ENCODE results near the gene FGD4.

FGD4 gene

GRCh38 chr12:32402946-32403345 is 3.6 kb downstream of the FGD4 start:
- no peak for DNase-seq (ENCODE audit: low read depth in 2 of 2)

- no peak for DNase-seq (ENCODE audit: low read depth in 2 of 2)
These were observed 8.4 kb downstream of the FGD4 start for GRCh38 chr12:32407795-32408194.

- no peak for DNase-seq (ENCODE audit: low read depth in 2 of 2)
These were observed 14.1 kb downstream of the FGD4 start for GRCh38 chr12:32413412-32413811.

DNA sequence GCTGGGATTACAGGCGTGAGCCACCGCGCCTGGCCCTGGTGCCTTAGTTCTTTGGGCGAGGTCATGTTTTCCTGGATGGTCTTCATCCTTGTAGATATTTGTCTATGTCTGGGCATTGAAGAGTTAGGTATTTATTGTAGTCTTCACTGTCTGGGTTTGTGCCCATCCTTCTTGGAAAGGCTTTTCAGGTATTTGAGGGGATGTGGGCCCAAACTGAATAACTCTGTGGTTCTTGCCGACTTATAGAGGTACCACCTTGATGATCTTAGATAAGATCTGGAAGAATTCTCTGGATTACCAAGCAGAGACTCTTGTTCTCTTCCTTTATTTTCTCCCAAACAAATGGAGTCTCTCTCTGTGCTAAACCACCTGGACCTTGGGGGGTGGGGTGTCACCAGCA is 18.9 kb downstream of the FGD4 start:
- no peak for DNase-seq (ENCODE audit: low read depth in 2 of 2)

- no peak for DNase-seq (ENCODE audit: low read depth in 2 of 2)
These were observed 19.7 kb downstream of the FGD4 start for GRCh38 chr12:32418903-32419519.

DNA sequence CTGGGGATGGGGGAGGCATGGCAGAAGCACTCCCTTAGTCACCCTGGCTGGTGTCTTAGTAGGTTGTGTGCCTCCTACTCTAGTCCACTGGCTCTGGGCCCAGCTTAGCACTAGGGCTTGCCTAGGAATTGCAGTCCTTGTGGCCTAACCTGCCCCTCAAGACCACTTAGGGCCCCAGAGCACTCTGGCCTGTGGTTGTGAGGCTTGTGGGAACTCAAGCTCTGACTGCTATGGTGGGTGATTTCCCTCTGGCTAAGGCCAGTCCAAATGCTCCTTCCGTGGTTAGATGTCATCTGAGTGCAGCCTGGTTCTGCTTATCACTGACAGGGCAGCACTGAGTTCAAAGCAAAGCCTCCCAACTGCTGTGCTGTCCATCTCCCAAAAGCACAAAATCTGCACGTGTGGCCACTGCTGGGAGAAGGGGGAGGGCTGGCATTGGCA is 20.2 kb downstream of the FGD4 start:
- DNase-seq (ENCODE audit: low read depth in 2 of 2), result no peak

GRCh38 chr12:32420356-32420755 is 21.0 kb downstream of the FGD4 start:
- DNase-seq (ENCODE audit: low read depth in 2 of 2), result no peak

DNA sequence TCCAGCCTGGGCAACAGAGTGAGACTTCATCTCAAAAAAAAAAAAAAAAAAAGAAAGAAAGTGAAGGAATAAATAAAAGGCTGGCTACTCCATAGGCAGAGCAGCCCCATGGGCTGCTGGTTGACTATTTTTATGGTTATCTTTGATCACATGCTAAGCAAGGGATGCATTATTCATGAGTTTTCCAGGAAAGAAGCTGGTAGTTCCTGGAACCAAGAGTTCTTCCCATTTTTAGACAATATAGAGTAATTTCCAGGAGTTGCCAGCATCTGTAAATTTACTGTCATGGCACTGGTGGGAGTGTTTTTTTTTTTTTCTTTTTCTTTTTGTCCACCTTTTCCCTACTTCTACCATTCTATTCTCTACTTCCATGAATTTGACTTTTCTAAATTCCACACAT is 24.2 kb downstream of the FGD4 start:
- DNase-seq (ENCODE audit: low read depth in 2 of 2), result no peak

DNA sequence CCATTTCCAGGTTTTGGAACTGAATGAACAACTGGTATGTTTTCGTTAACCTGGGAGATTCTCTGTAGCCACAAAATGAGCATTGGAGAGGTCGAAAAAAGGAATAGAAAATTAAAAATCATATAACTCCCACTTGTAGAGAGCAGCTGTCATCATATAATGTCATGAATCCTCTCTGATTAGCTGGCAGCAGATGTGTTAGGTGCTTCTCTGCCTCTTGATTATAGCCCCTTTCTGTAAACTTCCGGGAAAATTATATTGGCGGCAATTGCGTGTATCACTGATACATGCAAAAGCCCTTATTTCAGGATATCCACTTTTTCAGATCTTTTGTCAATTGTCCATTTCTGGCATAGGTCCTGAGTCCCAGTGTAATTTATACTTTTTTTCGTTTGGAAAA is 31.7 kb downstream of the FGD4 start:
- no peak for DNase-seq (ENCODE audit: low read depth in 2 of 2)

DNA sequence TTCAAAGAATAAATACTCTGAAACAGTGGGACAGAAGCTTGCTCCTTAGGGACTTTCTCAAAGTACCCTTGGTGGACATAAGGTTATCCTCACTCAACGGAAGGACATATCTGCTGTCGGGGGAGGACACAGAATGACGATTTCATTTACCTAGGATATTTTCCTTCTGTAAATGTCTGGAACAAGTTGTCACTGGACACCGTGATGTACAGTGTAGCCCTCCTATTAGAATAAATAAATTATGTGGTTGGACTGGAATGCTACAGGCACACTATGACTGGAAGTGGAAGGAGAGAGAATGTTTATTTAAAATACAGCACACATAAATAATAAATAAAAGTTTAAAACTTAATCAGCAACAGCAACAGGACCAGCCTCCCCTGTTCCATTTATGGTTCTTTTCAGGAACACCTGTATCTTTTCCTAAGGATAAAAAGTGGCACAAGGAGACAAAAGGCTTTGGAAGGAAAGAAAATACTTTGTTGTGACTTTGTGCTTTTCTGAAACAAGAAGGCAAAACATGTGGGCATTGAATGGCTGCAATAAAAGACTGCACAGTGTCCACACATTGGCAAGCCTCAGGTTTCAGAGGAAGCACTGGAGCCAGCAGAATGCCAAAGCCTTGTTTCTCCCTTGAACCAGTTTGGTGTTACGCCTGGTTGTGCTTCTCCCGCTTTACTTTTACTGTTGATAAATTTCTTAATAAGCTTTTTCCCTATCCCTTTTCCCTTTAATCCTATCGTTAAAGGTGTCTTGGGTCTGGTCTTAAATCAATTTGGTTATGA is 36.8 kb downstream of the FGD4 start:
- no peak for DNase-seq (ENCODE audit: low read depth in 2 of 2)

- DNase-seq (ENCODE audit: low read depth in 2 of 2), result no peak
These were observed 37.7 kb downstream of the FGD4 start for GRCh38 chr12:32437095-32437515.

GRCh38 chr12:32440120-32440865 is 40.9 kb downstream of the FGD4 start:
- no peak for DNase-seq (ENCODE audit: low read depth in 2 of 2)

- no peak for DNase-seq (ENCODE audit: low read depth in 2 of 2)
These were observed 44.1 kb downstream of the FGD4 start for GRCh38 chr12:32443491-32443890.

DNA sequence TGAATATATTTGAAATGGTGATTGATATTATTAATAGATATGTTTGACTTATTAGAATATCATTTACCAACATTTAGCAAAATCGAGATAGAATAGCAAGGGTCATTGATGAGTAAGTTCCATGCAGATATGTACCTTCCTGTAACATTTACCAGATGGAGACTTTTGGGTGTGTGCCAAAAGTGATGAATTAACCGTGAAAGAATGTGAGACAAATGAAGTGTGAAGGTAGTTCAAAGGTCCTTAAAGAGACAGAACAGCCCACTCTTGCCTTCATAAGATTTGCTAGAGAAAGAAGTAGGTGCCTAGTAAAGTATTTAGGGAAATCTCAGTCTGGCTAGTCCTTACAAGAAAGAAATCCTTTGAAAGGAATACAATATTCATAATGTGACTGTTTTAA is 45.5 kb downstream of the FGD4 start:
- no peak for DNase-seq (ENCODE audit: low read depth in 2 of 2)

DNA sequence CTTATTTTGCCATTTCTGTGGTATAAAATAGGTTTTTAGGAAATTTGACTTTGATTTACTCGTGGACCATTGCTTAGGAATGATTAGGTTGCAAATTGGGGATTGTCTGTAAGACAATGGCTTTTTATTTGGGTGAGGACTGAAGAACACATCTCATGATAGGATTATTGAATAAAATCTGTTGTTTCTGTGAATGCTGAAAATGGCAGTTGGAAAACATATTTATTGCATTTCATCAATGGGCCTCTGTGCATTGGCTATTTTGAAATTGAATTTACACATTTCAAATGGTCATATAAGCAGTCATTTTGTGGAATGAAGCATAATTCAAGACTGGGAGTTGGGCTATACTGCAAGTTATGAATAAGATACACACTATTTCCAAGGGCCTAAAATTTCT is 46.0 kb downstream of the FGD4 start:
- DNase-seq (ENCODE audit: low read depth in 2 of 2), result no peak

GRCh38 chr12:32446316-32447119 is 47.2 kb downstream of the FGD4 start:
- no peak for DNase-seq (ENCODE audit: low read depth in 2 of 2)

GRCh38 chr12:32448586-32448985 is 49.2 kb downstream of the FGD4 start:
- no peak for DNase-seq (ENCODE audit: low read depth in 2 of 2)

- no peak for DNase-seq (ENCODE audit: low read depth in 2 of 2)
These were observed 51.0 kb downstream of the FGD4 start for GRCh38 chr12:32450363-32450762.

- no peak for DNase-seq (ENCODE audit: low read depth in 2 of 2)
These were observed 51.4 kb downstream of the FGD4 start for GRCh38 chr12:32450768-32451167.

GRCh38 chr12:32451816-32452215 is 52.5 kb downstream of the FGD4 start:
- DNase-seq (ENCODE audit: low read depth in 2 of 2), result no peak

GRCh38 chr12:32454075-32454474 is 54.7 kb downstream of the FGD4 start:
- DNase-seq (ENCODE audit: low read depth in 2 of 2), result no peak

DNA sequence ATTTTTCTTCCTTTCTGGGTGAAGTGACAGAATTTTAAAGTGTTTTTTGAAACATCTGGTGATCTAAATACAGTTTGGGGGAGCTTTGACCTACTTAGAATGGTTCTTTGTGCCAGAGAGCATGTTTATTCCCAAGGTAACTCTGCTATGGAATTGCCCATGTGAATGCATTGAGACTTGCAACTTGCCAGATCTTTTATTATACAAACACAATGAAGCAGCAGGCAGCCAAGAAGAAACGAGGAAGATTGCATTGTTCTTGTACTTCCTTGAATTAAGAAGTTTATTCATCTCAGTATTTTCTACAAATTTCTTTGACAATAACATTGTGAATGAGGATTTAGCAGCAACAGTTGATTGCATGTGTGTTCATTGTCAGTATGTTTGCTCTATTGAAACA is 55.5 kb downstream of the FGD4 start:
- DNase-seq (ENCODE audit: low read depth in 2 of 2), result no peak
